HL-60 (cell line): ENCODE data around the gene SLC22A3.

Experiments used
- CTCF ChIP-seq: IDR thresholded peaks from one replicate; pipeline ENCODE4 v1.5.1; 2011; ENCODE audit warnings: low read length, control low read depth, inconsistent platforms; ENCODE audit not compliant: insufficient read depth
- GABPA ChIP-seq: IDR thresholded peaks from 2 replicates; pipeline ENCODE4 v1.6.1; 2012; ENCODE audit warnings: low read depth
- POLR2AphosphoS5 ChIP-seq: IDR thresholded peaks from 2 replicates; pipeline ENCODE4 v1.6.1; 2012; ENCODE audit warnings: low read depth
- REST ChIP-seq: IDR thresholded peaks from 2 replicates; pipeline ENCODE4 v1.6.1; 2012; ENCODE audit warnings: low read depth; ENCODE audit not compliant: insufficient replicate concordance
- SPI1 ChIP-seq: IDR thresholded peaks from 2 replicates; pipeline ENCODE4 v1.6.1; 2012; ENCODE audit warnings: low read depth, mild to moderate bottlenecking, borderline replicate concordance

- TF ChIP-seq GABPA = no peak
- no peak for TF ChIP-seq CTCF
- TF ChIP-seq REST = no peak
- no peak for TF ChIP-seq SPI1
- TF ChIP-seq POLR2AphosphoS5 = no peak
Observed at GRCh38 chr6:160355001-160355400, 6.8 kb downstream of the SLC22A3 start.
